Measurements from ENCODE around the gene NMT1.

NMT1 gene

GRCh38 chr17:45155483-45155882 is 94.4 kb downstream of the NMT1 start:
- DNase-seq (ENCODE audit: low spot score), result no peak

DNA sequence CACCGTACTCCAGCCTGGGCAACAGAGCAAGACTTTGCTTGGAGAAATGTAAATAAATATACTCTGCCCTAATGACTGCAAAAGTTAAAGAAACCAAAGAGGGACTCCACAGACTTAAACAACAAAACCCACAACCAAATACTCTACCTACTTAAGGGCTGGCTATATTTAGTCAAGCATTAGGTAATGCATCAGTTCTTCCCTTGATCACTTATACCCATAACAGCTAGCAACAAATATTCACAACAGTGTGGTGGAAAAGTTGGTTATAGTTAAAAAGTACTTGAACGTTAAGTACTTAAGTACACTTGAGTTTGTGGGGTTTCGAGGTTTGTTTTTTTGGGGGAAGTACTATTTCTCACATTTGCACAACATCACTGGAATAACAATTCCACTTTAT is 95.1 kb downstream of the NMT1 start:
- DNase-seq (ENCODE audit: low spot score), result no peak
